Endometrial microvascular endothelial cells (primary cell): Measurements from ENCODE around the gene THBD. TPM values are rescaled to one million over a fixed set of nuclear protein-coding genes. Genes with fewer than 3 reads are reported as not detected.

Experiments
- in situ Hi-C: cut with HindIII; loops from 2 replicates; pipeline ENCODE4 v1.10.0; 2017; ENCODE audit warnings: low sequenced_read_pairs, low pct_unique_long_range_greater_than_20kb; ENCODE audit errors: inconsistent ontology term
- total RNA-seq: library from RNA; depleted of rRNA; stranded (reverse); fragments of >200 nt; gene quantifications from one replicate; pipeline ENCODE4 v1.2.3, GENCODE V29; 2015; ENCODE audit errors: inconsistent ontology term

Gene THBD
- total RNA-seq, result 12.7 TPM

- in situ Hi-C loops, result loop anchor here (10.0 to 25.0 kb wide), 2 partner anchors 213 to 355 kb away; no protein-coding TSS in a partner anchor
Observed at GRCh38 chr20:23049201-23050075, at the start of gene THBD. Gene THBD (minus strand): TSS chr20:23049672. CDS start chr20:23049504, 168 bp downstream.

DNA sequence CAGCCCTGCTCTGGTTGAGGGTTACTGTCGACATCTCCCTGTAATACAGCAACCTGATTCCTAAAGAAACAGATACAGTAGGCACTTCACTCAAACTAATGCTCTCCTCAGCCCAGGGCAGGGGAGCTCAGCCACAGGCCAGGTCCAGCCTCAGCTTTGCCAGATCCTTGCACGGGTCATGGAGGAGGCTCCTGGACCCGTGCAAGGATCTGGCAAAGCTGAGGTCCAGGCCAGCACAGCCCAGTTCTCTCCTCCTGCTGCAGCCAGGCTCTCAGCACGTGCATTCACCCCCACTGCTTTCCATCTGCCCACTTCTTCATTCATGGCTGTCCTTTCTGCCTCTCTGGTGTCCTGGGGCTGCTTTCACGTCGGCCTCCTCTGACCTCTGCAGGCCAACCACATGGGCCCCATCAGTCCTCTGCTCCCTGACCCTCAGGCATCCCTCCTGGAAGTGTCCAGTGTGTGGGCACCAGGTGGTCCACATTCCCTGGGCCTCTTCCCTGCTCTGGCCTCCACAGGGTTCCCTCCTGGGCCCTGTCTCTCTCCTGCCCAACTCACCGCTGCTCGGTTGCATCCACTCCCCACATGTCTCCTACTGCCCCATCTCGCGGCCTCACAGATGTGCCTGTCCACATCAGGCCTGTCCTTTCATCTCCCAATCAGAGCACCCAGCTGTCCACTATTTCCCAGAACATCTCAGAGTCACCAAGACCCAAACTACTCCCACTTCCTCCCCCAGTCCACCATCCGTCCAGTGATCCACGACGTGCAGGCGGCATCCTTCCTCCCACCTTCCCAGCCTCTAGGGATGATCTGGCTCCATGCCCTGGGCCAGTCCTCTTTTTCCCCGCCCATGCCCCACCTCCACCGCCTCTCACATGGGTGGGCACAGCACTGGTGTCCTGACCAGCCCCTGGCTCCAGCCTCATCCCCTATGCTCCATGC, 48.4 kb upstream of the THBD start:
- in situ Hi-C loops, result no loop called here

- in situ Hi-C loops, result no loop called here
Observed at GRCh38 chr20:23096986-23097520, 47.6 kb upstream of the THBD start.

GRCh38 chr20:23096097-23096496, 46.6 kb upstream of the THBD start:
- in situ Hi-C loops, result no loop called here

DNA sequence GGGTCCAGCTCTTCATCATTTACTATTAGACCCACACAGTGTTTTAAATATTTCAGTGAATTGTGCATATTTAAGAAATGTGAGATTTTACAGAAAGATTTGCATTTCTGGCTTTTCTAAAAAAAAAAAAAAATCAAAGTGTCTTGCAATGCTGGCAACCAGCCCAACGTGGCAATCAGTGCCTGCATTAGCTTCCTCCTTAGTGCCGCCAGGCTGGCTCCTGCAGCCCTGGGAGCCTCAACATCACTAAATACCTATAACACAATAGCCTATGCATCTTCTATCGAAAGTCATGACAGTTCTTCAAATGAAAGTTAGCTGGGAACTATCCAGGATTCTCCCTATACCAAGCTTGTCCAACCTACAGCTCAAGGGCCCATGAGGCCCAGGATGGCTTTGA, 46.0 kb upstream of the THBD start:
- in situ Hi-C loops, result no loop called here

GRCh38 chr20:23094927-23095326, 45.5 kb upstream of the THBD start:
- in situ Hi-C loops, result no loop called here

DNA sequence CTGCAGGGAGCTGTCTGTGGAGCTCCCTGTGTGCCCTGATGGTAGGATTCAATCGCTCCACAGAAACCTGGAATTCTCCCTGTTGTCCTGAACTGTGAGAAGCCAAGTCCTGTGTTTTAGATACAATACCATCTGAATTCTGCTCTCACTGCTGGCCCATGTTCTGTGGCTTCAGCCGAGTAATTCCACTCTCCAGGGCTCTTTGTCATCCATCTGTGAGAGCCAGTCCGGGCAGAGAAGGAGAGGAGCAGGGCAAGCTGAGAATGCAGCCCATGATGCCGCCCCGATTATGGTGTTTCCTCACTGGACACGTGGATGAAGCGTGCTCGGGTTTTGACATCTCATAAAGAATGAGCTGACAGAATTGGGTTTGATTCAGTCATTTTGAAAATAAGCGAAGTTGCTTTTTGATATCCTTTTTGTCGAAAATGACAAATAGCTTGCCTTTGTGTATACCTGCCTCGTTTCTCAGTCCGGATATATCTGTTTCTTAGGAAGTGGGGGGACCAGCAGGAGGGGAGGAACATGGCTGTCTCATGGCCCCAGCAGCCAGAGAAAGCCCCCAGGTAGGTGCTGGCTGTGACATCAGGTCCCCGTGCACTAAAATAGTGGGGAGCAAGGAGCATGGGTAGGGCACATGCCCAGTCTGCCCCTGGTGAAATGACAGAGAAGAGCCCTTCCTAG, 44.9 kb upstream of the THBD start:
- in situ Hi-C loops, result no loop called here

GRCh38 chr20:23093613-23094012, 44.1 kb upstream of the THBD start:
- in situ Hi-C loops, result no loop called here

- in situ Hi-C loops, result no loop called here
Observed at GRCh38 chr20:23092861-23093495, 43.5 kb upstream of the THBD start.

- in situ Hi-C loops, result no loop called here
Observed at GRCh38 chr20:23092384-23092756, 42.9 kb upstream of the THBD start.

DNA sequence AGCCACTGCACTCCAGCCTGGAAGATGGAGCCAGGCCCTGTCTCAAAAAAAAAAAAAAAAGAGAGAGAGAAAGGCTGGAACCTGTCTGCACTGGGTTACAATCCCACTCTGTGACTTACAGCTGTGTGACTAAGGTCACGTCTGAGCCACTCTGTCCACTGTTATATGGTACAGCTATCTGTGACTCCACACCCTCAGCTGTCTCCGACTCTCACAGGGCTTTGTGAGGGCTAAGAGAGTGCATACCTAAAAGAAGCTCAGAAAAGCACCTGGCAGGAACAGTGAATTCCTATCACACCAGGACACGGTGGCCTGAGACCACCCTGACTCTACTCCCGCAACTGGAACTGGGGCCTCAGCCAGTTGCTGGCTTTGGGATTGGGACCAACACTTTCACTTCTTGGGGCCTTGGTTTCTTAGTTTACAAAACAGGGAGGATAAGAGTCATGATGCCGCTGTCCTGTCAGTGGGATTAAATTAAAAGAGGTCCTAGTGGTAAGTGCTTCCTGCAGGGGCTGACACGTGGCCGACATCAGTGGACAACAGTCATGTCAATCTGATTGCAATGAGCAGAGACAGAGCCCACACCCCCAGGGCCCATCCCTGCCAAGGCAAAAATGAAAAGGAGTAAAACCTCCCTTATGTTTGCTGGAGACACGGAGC, 42.4 kb upstream of the THBD start:
- in situ Hi-C loops, result no loop called here

GRCh38 chr20:23090878-23091277, 41.4 kb upstream of the THBD start:
- in situ Hi-C loops, result no loop called here

GRCh38 chr20:23090147-23090546, 40.7 kb upstream of the THBD start:
- in situ Hi-C loops, result no loop called here

DNA sequence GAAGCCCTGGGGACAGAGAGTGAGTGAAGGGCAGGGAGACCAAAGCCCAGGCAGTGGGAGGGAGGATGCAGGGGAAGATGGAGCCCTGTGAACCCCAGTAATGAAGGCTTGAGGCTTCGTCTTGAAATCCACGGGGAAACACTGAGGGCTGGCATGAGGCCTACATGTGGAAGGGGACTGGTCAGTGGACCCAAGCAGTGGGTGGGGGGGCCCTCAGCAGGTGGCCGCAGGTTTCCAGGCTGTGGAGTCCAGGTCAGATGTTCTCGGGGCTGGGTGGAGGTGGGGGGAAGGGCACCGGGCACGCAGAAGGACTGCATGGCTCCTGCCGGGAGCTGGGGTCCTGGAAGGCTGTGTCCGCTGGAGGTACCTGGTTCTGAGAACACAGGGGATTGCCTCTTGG, 39.4 kb upstream of the THBD start:
- in situ Hi-C loops, result no loop called here

DNA sequence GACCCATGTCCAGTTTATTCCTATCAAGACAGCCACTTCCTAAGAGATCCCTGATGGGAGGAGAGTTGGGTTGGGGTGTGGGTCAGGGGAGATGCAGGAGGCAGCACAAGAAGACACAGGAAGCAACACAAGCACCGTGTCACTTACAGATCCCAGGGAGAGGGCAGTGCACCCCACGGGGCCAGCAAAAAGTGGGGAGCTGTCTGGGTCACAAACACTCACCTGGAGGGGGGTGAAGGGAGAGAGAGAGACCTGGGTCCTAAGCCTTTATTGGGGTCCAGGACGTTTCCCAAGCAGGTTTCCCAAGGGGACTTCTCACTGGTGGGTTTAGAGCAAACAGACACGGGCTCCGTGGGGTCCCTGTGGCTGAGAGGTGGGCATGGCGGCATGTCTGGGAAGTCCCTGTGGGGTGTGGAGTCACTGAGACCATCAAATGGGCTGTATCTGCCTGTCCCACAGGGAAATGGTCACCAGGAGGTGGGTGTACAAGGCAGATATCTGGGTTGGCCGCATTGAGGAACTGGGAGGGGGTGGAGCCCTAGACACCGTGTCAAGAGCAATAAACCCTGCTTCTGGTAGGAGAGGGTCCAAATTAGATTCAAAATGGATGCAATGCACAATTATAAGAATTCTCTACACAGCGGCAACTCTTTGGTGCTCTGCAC, 38.2 kb upstream of the THBD start:
- in situ Hi-C loops, result no loop called here

DNA sequence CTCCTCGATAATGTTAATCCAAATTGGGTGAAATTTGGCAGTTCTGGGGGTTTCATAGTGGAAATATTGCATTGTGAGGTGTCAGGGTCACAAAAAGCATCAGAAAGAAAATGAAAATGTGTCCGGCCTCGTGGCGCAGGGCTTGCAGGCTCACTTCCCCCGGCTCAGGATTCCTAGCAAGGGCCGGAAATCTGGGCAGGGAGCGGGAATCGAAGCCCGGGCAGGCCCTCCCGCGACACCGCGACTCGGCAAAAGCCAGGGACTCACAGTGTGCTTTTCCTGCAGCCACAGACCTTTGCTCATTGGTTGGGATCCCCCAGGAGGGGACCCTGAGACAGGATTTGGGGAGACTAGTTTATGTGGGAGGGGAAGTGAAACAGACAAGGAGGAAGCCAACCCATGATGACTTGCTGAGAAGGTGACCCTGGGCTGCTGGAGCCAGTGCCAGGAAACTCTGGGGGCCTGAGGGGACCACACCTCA, 37.5 kb upstream of the THBD start:
- in situ Hi-C loops, result no loop called here

- in situ Hi-C loops, result no loop called here
Observed at GRCh38 chr20:23086056-23086566, 36.6 kb upstream of the THBD start, which contains the start of gene CD93. Gene CD93 (minus strand): TSS chr20:23086324. CDS start chr20:23086192, 132 bp downstream.
